ENCODE data around the gene ZCRB1. TPM values are rescaled to one million over a fixed set of nuclear protein-coding genes. Genes with fewer than 3 reads are reported as not detected.

Gene ZCRB1
- total and polyA plus RNA-seq, 2 donors from 2014 or later, result 45.6 to 87.5 TPM

DNA sequence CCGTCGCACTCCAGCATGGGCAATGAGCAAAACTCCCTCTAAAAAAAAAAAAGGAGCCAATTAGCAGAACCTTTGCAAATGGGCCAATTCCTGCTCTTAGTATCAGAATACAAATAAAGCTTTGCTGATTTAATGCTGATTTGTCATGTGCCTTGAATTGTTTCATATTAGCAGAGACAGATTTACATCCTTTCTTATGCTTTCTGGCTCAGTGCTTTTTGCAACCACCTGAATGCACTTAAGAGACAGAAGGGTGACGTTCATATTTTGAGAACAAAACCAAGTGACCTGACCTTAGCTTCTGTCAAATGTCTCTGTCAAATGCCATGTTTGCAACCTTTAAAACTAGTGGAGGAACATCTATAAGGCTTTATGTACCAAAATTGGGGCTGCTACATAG, 44.0 kb downstream of the ZCRB1 start:
- no peaks in the 10 kb centered on the region for H3K36me3 ChIP-seq (ENCODE audit: control insufficient read depth in 2 of 3, insufficient read depth in 3 of 3, low read length in 3 of 3)
- no peak for FAIRE-seq
- no peaks in the 10 kb centered on the region for H3K27me3 ChIP-seq (ENCODE audit: control insufficient read depth, insufficient read depth, low read length)
- H3K9ac ChIP-seq (ENCODE audit: low read length in 3 of 3), result no peak overlapping the region
- H3K4me3 ChIP-seq (ENCODE audit: low read length in 3 of 3), result no peak overlapping the region
- TF ChIP-seq, protein P1, sequence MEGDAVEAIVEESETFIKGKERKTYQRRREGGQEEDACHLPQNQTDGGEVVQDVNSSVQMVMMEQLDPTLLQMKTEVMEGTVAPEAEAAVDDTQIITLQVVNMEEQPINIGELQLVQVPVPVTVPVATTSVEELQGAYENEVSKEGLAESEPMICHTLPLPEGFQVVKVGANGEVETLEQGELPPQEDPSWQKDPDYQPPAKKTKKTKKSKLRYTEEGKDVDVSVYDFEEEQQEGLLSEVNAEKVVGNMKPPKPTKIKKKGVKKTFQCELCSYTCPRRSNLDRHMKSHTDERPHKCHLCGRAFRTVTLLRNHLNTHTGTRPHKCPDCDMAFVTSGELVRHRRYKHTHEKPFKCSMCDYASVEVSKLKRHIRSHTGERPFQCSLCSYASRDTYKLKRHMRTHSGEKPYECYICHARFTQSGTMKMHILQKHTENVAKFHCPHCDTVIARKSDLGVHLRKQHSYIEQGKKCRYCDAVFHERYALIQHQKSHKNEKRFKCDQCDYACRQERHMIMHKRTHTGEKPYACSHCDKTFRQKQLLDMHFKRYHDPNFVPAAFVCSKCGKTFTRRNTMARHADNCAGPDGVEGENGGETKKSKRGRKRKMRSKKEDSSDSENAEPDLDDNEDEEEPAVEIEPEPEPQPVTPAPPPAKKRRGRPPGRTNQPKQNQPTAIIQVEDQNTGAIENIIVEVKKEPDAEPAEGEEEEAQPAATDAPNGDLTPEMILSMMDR (IDR thresholded peaks at IDR 0.05; ENCODE audit: borderline replicate concordance, extremely low read depth, insufficient read depth), result no peak
- no peak overlapping the region for H3K27ac ChIP-seq (ENCODE audit: low read depth in 2 of 2, low read length in 2 of 2)
- no peak for DNase-seq
- intact Hi-C loops (cut with DNase I), result no loop called here
- no peaks in the 10 kb centered on the region for H3K9me3 ChIP-seq (ENCODE audit: control insufficient read depth in 2 of 3, insufficient read depth in 1 of 3, low read length in 3 of 3)
- no peaks in the 10 kb centered on the region for H3K4me1 ChIP-seq (ENCODE audit: control insufficient read depth in 2 of 3, insufficient read depth in 2 of 3, low read depth in 1 of 3, low read length in 3 of 3)

DNA sequence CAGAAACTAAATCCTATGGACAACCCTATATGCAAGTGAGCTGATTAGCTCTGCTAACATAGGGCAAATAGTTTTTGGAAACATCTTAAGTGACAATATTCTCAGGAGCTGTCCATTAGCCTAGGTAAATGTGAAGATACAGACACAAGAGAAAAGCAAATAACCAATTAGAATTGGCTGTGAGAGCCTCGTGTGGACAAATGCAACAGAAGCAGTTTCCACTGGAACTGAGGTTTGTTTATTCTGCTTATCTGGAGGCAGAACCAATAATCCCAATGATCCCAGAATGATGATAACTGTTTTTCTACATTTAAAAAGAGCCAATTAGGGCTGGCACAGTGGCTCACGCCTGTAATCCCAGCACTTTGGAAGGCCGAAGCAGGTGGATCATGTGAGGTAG, 44.6 kb downstream of the ZCRB1 start:
- DNase-seq (no peak), FAIRE-seq (no peak)
- Histone ChIP-seq H3K27ac (ENCODE audit: low read depth in 2 of 2, low read length in 2 of 2) (no peak overlapping the region), H3K4me1 (ENCODE audit: control insufficient read depth in 2 of 3, insufficient read depth in 2 of 3, low read depth in 1 of 3, low read length in 3 of 3) (no peaks in the 10 kb centered on the region), H3K4me3 (ENCODE audit: low read length in 3 of 3) (no peak overlapping the region), H3K9me3 (ENCODE audit: control insufficient read depth in 2 of 3, insufficient read depth in 1 of 3, low read length in 3 of 3) (no peaks in the 10 kb centered on the region), H3K36me3 (ENCODE audit: control insufficient read depth in 2 of 3, insufficient read depth in 3 of 3, low read length in 3 of 3) (no peaks in the 10 kb centered on the region), H3K9ac (ENCODE audit: low read length in 3 of 3) (no peak overlapping the region), H3K27me3 (ENCODE audit: control insufficient read depth, insufficient read depth, low read length) (no peaks in the 10 kb centered on the region)
- intact Hi-C loops (cut with DNase I), result no loop called here
- TF ChIP-seq, protein P1 (IDR thresholded peaks at IDR 0.05; ENCODE audit: borderline replicate concordance, extremely low read depth, insufficient read depth), result no peak

DNA sequence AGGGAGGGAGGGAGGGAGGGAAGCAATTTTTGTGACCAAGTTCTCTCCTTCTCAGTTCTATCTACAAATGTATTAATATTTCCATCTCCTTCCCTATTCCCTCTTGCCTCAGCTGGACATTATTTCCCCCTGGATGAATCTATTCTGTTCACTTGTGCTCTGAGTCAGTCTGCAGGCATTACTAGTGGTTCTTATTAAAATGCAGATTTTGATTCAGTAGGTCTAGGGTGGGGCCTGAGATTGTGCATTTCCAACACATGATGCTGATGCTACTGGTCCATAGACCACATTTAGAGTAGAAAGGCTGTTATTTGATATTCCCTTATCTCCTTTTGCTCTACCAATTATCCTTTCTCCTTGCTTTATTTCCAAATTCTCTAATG, 47.8 kb downstream of the ZCRB1 start:
- Histone ChIP-seq H3K27ac (ENCODE audit: low read depth in 2 of 2, low read length in 2 of 2) (no peak overlapping the region), H3K27me3 (ENCODE audit: control insufficient read depth, insufficient read depth, low read length) (no peaks in the 10 kb centered on the region), H3K4me1 (ENCODE audit: control insufficient read depth in 2 of 3, insufficient read depth in 2 of 3, low read depth in 1 of 3, low read length in 3 of 3) (no peaks in the 10 kb centered on the region), H3K9ac (ENCODE audit: low read length in 3 of 3) (no peak overlapping the region), H3K4me3 (ENCODE audit: low read length in 3 of 3) (no peak overlapping the region), H3K9me3 (ENCODE audit: control insufficient read depth in 2 of 3, insufficient read depth in 1 of 3, low read length in 3 of 3) (no peaks in the 10 kb centered on the region), H3K36me3 (ENCODE audit: control insufficient read depth in 2 of 3, insufficient read depth in 3 of 3, low read length in 3 of 3) (no peaks in the 10 kb centered on the region)
- DNase-seq (no peak), FAIRE-seq (no peak)
- TF ChIP-seq, protein P1 (IDR thresholded peaks at IDR 0.05; ENCODE audit: borderline replicate concordance, extremely low read depth, insufficient read depth), result no peak
- intact Hi-C loops (cut with DNase I), result no loop called here
